GM23338 (cell line): ENCODE results near the gene CIZ1. TPM values are rescaled to one million over a fixed set of nuclear protein-coding genes. Genes with fewer than 3 reads are reported as not detected.

ENCODE experiments used
- ATAC-seq: fragments of 200-7000 bp; cut with Tn5 transposase; 3 replicates; pipeline ENCODE4 v1.9.1; 2020
- DNase-seq: peaks from one replicate; pipeline ENCODE4 v3.0.0-alpha.2; 2015; ENCODE audit warnings: low spot score
- H2AFZ ChIP-seq: fragments of 200-600 bp; sonication (generic); 2 replicates; pipeline ENCODE4 v1.8.0; 2016; ENCODE audit warnings: antibody characterized with exemption, mild to moderate bottlenecking, moderate library complexity
- H3F3A ChIP-seq: fragments of 200-600 bp; sonication (generic); replicated peaks from 2 replicates; pipeline ENCODE4 v1.8.0; 2017; ENCODE audit warnings: antibody characterized with exemption, mixed run types, low read depth
- H3K27ac ChIP-seq: fragments of 200-600 bp; sonication (generic); 2 replicates; pipeline ENCODE4 v1.6.1; 2016; ENCODE audit warnings: low read depth
- H3K27me3 ChIP-seq: fragments of 200-600 bp; sonication (generic); 2 replicates; pipeline ENCODE4 v1.8.0; 2016; ENCODE audit warnings: mild to moderate bottlenecking, mixed run types, moderate library complexity; ENCODE audit not compliant: insufficient read depth
- H3K36me3 ChIP-seq: fragments of 200-600 bp; sonication (generic); 2 replicates; pipeline ENCODE4 v1.8.0; 2016; ENCODE audit warnings: mild to moderate bottlenecking; ENCODE audit not compliant: insufficient read depth
- H3K4me1 ChIP-seq: fragments of 200-600 bp; sonication (generic); 2 replicates; pipeline ENCODE4 v1.8.0; 2016; ENCODE audit warnings: mild to moderate bottlenecking, moderate library complexity; ENCODE audit not compliant: insufficient read depth
- H3K4me2 ChIP-seq: fragments of 200-600 bp; sonication (generic); 2 replicates; pipeline ENCODE4 v1.7.1; 2017; ENCODE audit warnings: mixed run types
- H3K4me3 ChIP-seq: fragments of 200-600 bp; sonication (generic); 2 replicates; pipeline ENCODE4 v1.6.1; 2016; ENCODE audit warnings: mixed run types
- H3K79me2 ChIP-seq: fragments of 200-600 bp; sonication (generic); replicated peaks from 2 replicates; pipeline ENCODE4 v1.8.0; 2017; ENCODE audit warnings: mild to moderate bottlenecking; ENCODE audit not compliant: insufficient read depth
- H3K9me2 ChIP-seq: fragments of 200-600 bp; sonication (generic); 2 replicates; pipeline ENCODE4 v1.8.0; 2017; ENCODE audit not compliant: insufficient read depth
- H4K20me1 ChIP-seq: fragments of 200-600 bp; sonication (generic); replicated peaks from 2 replicates; pipeline ENCODE4 v1.8.0; 2017; ENCODE audit warnings: mild to moderate bottlenecking; ENCODE audit not compliant: insufficient read depth
- H3K27ac Mint-ChIP-seq: 2 replicates; pipeline ENCODE4 v1.8.0; 2020; ENCODE audit warnings: inconsistent platforms, mild to moderate bottlenecking, moderate library complexity, mixed read lengths
- H3K27me3 Mint-ChIP-seq: 3 replicates; pipeline ENCODE4 v1.8.0; 2022; ENCODE audit warnings: low read depth, mild to moderate bottlenecking, moderate library complexity, mixed read lengths, inconsistent platforms; ENCODE audit not compliant: insufficient read depth, poor library complexity
- H3K36me3 Mint-ChIP-seq: 3 replicates; pipeline ENCODE4 v1.8.0; 2021; ENCODE audit warnings: low read depth, mild to moderate bottlenecking, inconsistent platforms, moderate library complexity, mixed read lengths
- H3K4me1 Mint-ChIP-seq: 3 replicates; pipeline ENCODE4 v1.8.0; 2020; ENCODE audit warnings: mild to moderate bottlenecking, inconsistent platforms, mixed read lengths
- H3K4me3 Mint-ChIP-seq: 3 replicates; pipeline ENCODE4 v1.8.0; 2021; ENCODE audit warnings: moderate library complexity, mild to moderate bottlenecking, inconsistent platforms, mixed read lengths
- H3K9me3 Mint-ChIP-seq: 3 replicates; pipeline ENCODE4 v1.8.0; 2020; ENCODE audit warnings: moderate library complexity, mild to moderate bottlenecking, inconsistent platforms, mixed read lengths
- CREB1 ChIP-seq: fragments of 250-450 bp; sonication (Bioruptor Pico); IDR thresholded peaks from 2 replicates; pipeline ENCODE4 v1.5.0; 2020; ENCODE audit warnings: low read depth, mild to moderate bottlenecking, moderate library complexity
- ETS1 ChIP-seq: IDR thresholded peaks from 2 replicates; pipeline ENCODE4 v1.6.1; 2016; ENCODE audit warnings: antibody characterized with exemption
- EZH2 ChIP-seq: fragments of 200-600 bp; sonication (generic); IDR thresholded peaks from one replicate; pipeline ENCODE4 v1.8.0; 2017; ENCODE audit warnings: antibody characterized with exemption, mild to moderate bottlenecking, low read depth; ENCODE audit not compliant: unreplicated experiment
- EZH2phosphoT487 ChIP-seq: fragments of 200-600 bp; sonication (generic); IDR thresholded peaks from one replicate; pipeline ENCODE4 v1.8.1; 2018; ENCODE audit warnings: antibody characterized with exemption; ENCODE audit not compliant: unreplicated experiment
- JUNB ChIP-seq: IDR thresholded peaks from one replicate; pipeline ENCODE4 v1.6.1; 2016; ENCODE audit warnings: antibody characterized with exemption; ENCODE audit not compliant: unreplicated experiment
- NANOG ChIP-seq: IDR thresholded peaks from 2 replicates; pipeline ENCODE4 v1.6.1; 2016; ENCODE audit warnings: antibody characterized with exemption, borderline replicate concordance
- POLR2AphosphoS5 ChIP-seq: IDR thresholded peaks from 2 replicates; pipeline ENCODE4 v1.6.1; 2016; ENCODE audit warnings: antibody characterized with exemption, low read depth
- REST ChIP-seq: IDR thresholded peaks from one replicate; pipeline ENCODE4 v1.6.1; 2018; ENCODE audit warnings: antibody characterized with exemption; ENCODE audit not compliant: unreplicated experiment
- STAT1 ChIP-seq: IDR thresholded peaks from one replicate; pipeline ENCODE4 v1.6.1; 2016; ENCODE audit warnings: antibody characterized with exemption; ENCODE audit not compliant: unreplicated experiment
- ZNF114 ChIP-seq: fragments of 250-450 bp; sonication (Bioruptor Pico); IDR thresholded peaks from 2 replicates; pipeline ENCODE4 v1.5.0; 2020; ENCODE audit warnings: mild to moderate bottlenecking, moderate library complexity
- ZNF331 ChIP-seq: fragments of 250-450 bp; sonication (Bioruptor Pico); IDR thresholded peaks from 2 replicates; pipeline ENCODE4 v1.5.0; 2020; ENCODE audit warnings: low read depth, mild to moderate bottlenecking, moderate library complexity
- polyA plus RNA-seq: library from polyadenylated mRNA; unstranded; fragments of >200 nt; fragmentation: Nextera tagmentation; extraction: Ambion mirVana; gene quantifications from 2 replicates; pipeline ENCODE4 v1.2.1, GENCODE V29; 2016
- total RNA-seq: library from RNA; depleted of rRNA; stranded (reverse); fragments of >200 nt; shearing (Covaris generic); gene quantifications from 2 replicates; pipeline ENCODE4 v1.2.3, GENCODE V29; 2014
- TF ChIP-seq, protein P1 (sequence below): fragments of 250-450 bp; sonication (Bioruptor Pico); IDR thresholded peaks from 2 replicates; pipeline ENCODE4 v1.5.0; 2020; ENCODE audit warnings: mild to moderate bottlenecking, moderate library complexity
- TF ChIP-seq, protein P2 (sequence below), 2 experiments: fragments of 200-600 bp in 1 of 2; sonication (generic) in 1 of 2; conservative IDR thresholded peaks; 2 replicates each; pipeline versions ENCODE4 v1.5.1 to v1.6.1; 2016 to 2017; ENCODE audit warnings: antibody characterized with exemption in 2 of 2, low read depth in 2 of 2, mild to moderate bottlenecking in 2 of 2, moderate library complexity in 1 of 2

Gene CIZ1
- total and polyA plus RNA-seq, 2 experiments from 2014 or later, result 49.6 to 61.4 TPM

- Histone ChIP-seq H3K4me2 (no peak overlapping the region), H3K9me2 (no peaks in the 10 kb centered on the region), H3K36me3 (0 out of 2 replicates have a peak, but pooled peaks cover 6% of the 10 kb centered on the region), H3K27ac (no peak overlapping the region), H4K20me1 (peaks cover 3% of the 10 kb centered on the region; the same call in 1 of the 2 replicates), H3K4me3 (no peak overlapping the region), H3F3A (0 out of 2 replicates have a peak, but pooled peaks cover 3% of the 10 kb centered on the region), H3K79me2 (no peaks in the 10 kb centered on the region), H2AFZ (no peak overlapping the region), H3K4me1 (no peaks in the 10 kb centered on the region), H3K27me3 (no peaks in the 10 kb centered on the region)
- no peak for DNase-seq
- H3K36me3 Mint-ChIP-seq, result peaks cover 55% of the 10 kb centered on the region
- no peak overlapping the region for H3K4me3 Mint-ChIP-seq
- H3K4me1 Mint-ChIP-seq, result peaks cover 6% of the 10 kb centered on the region
- no peaks in the 10 kb centered on the region for H3K9me3 Mint-ChIP-seq
- no peak for TF ChIP-seq ZNF114 (CRISPR knock-in tag)
- TF ChIP-seq NANOG, result no peak
- no peak for TF ChIP-seq ETS1
- TF ChIP-seq EZH2, result no peak
- no peak for TF ChIP-seq REST
- no peak for TF ChIP-seq JUNB
- no peak for TF ChIP-seq STAT1
- TF ChIP-seq ZNF331 (CRISPR knock-in tag), result no peak
- TF ChIP-seq, protein P1, sequence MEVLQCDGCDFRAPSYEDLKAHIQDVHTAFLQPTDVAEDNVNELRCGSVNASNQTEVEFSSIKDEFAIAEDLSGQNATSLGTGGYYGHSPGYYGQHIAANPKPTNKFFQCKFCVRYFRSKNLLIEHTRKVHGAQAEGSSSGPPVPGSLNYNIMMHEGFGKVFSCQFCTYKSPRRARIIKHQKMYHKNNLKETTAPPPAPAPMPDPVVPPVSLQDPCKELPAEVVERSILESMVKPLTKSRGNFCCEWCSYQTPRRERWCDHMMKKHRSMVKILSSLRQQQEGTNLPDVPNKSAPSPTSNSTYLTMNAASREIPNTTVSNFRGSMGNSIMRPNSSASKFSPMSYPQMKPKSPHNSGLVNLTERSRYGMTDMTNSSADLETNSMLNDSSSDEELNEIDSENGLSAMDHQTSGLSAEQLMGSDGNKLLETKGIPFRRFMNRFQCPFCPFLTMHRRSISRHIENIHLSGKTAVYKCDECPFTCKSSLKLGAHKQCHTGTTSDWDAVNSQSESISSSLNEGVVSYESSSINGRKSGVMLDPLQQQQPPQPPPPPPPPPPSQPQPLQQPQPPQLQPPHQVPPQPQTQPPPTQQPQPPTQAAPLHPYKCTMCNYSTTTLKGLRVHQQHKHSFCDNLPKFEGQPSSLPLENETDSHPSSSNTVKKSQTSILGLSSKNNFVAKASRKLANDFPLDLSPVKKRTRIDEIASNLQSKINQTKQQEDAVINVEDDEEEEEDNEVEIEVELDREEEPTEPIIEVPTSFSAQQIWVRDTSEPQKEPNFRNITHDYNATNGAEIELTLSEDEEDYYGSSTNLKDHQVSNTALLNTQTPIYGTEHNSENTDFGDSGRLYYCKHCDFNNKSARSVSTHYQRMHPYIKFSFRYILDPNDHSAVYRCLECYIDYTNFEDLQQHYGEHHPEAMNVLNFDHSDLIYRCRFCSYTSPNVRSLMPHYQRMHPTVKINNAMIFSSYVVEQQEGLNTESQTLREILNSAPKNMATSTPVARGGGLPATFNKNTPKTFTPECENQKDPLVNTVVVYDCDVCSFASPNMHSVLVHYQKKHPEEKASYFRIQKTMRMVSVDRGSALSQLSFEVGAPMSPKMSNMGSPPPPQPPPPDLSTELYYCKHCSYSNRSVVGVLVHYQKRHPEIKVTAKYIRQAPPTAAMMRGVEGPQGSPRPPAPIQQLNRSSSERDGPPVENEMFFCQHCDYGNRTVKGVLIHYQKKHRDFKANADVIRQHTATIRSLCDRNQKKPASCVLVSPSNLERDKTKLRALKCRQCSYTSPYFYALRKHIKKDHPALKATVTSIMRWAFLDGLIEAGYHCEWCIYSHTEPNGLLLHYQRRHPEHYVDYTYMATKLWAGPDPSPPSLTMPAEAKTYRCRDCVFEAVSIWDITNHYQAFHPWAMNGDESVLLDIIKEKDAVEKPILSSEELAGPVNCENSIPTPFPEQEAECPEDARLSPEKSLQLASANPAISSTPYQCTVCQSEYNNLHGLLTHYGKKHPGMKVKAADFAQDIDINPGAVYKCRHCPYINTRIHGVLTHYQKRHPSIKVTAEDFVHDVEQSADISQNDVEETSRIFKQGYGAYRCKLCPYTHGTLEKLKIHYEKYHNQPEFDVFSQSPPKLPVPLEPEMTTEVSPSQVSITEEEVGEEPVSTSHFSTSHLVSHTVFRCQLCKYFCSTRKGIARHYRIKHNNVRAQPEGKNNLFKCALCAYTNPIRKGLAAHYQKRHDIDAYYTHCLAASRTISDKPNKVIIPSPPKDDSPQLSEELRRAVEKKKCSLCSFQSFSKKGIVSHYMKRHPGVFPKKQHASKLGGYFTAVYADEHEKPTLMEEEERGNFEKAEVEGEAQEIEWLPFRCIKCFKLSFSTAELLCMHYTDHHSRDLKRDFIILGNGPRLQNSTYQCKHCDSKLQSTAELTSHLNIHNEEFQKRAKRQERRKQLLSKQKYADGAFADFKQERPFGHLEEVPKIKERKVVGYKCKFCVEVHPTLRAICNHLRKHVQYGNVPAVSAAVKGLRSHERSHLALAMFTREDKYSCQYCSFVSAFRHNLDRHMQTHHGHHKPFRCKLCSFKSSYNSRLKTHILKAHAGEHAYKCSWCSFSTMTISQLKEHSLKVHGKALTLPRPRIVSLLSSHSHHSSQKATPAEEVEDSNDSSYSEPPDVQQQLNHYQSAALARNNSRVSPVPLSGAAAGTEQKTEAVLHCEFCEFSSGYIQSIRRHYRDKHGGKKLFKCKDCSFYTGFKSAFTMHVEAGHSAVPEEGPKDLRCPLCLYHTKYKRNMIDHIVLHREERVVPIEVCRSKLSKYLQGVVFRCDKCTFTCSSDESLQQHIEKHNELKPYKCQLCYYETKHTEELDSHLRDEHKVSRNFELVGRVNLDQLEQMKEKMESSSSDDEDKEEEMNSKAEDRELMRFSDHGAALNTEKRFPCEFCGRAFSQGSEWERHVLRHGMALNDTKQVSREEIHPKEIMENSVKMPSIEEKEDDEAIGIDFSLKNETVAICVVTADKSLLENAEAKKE, result no peak
- TF ChIP-seq, protein P2, sequence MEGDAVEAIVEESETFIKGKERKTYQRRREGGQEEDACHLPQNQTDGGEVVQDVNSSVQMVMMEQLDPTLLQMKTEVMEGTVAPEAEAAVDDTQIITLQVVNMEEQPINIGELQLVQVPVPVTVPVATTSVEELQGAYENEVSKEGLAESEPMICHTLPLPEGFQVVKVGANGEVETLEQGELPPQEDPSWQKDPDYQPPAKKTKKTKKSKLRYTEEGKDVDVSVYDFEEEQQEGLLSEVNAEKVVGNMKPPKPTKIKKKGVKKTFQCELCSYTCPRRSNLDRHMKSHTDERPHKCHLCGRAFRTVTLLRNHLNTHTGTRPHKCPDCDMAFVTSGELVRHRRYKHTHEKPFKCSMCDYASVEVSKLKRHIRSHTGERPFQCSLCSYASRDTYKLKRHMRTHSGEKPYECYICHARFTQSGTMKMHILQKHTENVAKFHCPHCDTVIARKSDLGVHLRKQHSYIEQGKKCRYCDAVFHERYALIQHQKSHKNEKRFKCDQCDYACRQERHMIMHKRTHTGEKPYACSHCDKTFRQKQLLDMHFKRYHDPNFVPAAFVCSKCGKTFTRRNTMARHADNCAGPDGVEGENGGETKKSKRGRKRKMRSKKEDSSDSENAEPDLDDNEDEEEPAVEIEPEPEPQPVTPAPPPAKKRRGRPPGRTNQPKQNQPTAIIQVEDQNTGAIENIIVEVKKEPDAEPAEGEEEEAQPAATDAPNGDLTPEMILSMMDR (conservative IDR thresholded peaks at IDR 0.05; ENCODE audit: low read depth in 2 of 2), result no peak
- no peak for TF ChIP-seq CREB1 (CRISPR knock-in tag)
- no peak for TF ChIP-seq POLR2AphosphoS5
- TF ChIP-seq EZH2phosphoT487, result no peak
- H3K27ac Mint-ChIP-seq, result no peak overlapping the region
- ATAC-seq, result no peak
- peaks cover 8% of the 10 kb centered on the region for H3K27me3 Mint-ChIP-seq
Measured at GRCh38 chr9:128185979-128186965, 5.1 kb downstream of the CIZ1 start.
